SK-N-MC (cell line): ENCODE results near the gene GLB1L3.

ENCODE experiments used
- EZH2 ChIP-seq: fragments of 200-600 bp; sonication (generic); IDR thresholded peaks from one replicate; pipeline ENCODE4 v1.6.1; 2017; ENCODE audit warnings: antibody characterized with exemption
- POLR2AphosphoS5 ChIP-seq: IDR thresholded peaks from 2 replicates; pipeline ENCODE4 v1.6.1; 2012; ENCODE audit warnings: mild to moderate bottlenecking, low read depth, low read length, borderline replicate concordance

DNA sequence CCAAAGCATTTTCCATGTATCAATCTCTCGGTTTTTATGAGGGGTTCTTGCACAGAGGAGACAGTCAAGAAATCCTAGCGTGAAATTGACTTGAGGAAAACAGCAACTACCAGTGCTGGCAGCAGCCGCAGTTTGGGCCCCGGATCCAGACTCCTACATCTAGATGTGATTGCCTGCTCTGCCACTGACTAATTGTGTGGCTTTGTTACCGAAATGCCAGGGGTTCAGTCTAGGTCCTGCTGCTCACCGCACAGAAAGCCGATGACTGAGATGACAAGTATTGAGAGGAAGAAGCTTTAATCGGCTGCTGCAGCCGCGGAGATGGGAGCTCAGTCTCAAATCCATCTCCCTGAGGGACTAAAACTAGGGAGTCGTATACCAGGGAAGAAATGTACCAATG lies 8.2 kb upstream of the GLB1L3 start:
- TF ChIP-seq POLR2AphosphoS5 (no peak), EZH2 (no peak)
